ENCODE data around the gene ZNF283.

Gene ZNF283

DNA sequence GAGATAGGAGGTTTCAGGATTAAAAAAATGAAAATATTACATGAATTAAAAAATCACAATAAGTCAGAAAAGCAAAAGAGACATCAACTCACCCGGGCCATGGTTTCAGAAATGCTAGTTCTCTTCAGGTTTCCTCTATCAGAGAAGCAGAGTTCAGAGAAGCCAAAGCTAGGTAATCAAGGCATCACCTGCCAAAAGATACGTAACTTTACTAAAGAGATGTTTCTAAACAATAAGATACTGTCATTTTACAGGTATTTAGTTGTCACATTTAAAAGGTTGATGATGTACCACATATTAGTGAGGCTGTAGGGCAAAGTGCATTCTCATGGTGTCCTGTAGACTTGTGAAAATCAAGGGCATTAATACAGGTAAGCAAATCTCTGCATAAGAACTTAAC lies 56.7 kb downstream of the ZNF283 start, which contains the start of gene ZNF404:
TSS of gene ZNF404 (minus strand) at position 101 of the 400 bp plus-strand sequence.
- Histone ChIP-seq H3K9ac (no peak within 1 kb of the TSS), H3K4me2 (no peak within 1 kb of the TSS), H3K27me3 (no peaks in the 10 kb centered on the region), H3K4me1 (no peaks in the 10 kb centered on the region), H3K36me3 (peaks cover 0 to 33% (median 4%) of the 10 kb centered on the region in 11 experiments; a peak in 11 of 22 replicates), H3K27ac (no peak within 1 kb of the TSS), H4K20me1 (no peaks in the 10 kb centered on the region), H3K9me3 (replicated peaks in 1 of 11) (peaks cover 81 to 100% (median 90%) of the 10 kb centered on the region in 11 experiments), H3K4me3 (no peak within 1 kb of the TSS)
- no peak for TF ChIP-seq Cebpa-rat (IDR thresholded peaks at IDR 0.05)

GRCh38 chr19:43895727-43896308 lies 68.7 kb downstream of the ZNF283 start:
- TF ChIP-seq Cebpa-rat (IDR thresholded peaks at IDR 0.05) = no peak

More at GRCh38 chr19:43895727-43896308, 68.7 kb downstream of the ZNF283 start:
- Histone ChIP-seq H3K27ac (no peak overlapping the region), H4K20me1 (no peaks in the 10 kb centered on the region), H3K27me3 (no peaks in the 10 kb centered on the region), H3K4me1 (no peaks in the 10 kb centered on the region; a peak in 1 of 20 replicates), H3K4me2 (no peak overlapping the region), H3K9ac (no peak overlapping the region), H3K9me3 (replicated peaks in 1 of 11) (peaks cover 43 to 85% (median 58%) of the 10 kb centered on the region in 11 experiments), H3K4me3 (no peak overlapping the region), H3K36me3 (peaks cover 0 to 20% (median 0%) of the 10 kb centered on the region in 11 experiments; a peak in 3 of 22 replicates)

All from BLaER1 treated with 17β-estradiol and CSF1 and Interleukin-3, amounts not matched to agents 10 nM and 100 nM (cell line).